ENCODE results near the gene DIABLO.

- TF ChIP-seq POLR2A (IDR thresholded peaks at IDR 0.05), result no peak
- TF ChIP-seq, protein P1, sequence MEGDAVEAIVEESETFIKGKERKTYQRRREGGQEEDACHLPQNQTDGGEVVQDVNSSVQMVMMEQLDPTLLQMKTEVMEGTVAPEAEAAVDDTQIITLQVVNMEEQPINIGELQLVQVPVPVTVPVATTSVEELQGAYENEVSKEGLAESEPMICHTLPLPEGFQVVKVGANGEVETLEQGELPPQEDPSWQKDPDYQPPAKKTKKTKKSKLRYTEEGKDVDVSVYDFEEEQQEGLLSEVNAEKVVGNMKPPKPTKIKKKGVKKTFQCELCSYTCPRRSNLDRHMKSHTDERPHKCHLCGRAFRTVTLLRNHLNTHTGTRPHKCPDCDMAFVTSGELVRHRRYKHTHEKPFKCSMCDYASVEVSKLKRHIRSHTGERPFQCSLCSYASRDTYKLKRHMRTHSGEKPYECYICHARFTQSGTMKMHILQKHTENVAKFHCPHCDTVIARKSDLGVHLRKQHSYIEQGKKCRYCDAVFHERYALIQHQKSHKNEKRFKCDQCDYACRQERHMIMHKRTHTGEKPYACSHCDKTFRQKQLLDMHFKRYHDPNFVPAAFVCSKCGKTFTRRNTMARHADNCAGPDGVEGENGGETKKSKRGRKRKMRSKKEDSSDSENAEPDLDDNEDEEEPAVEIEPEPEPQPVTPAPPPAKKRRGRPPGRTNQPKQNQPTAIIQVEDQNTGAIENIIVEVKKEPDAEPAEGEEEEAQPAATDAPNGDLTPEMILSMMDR (IDR thresholded peaks at IDR 0.05), result no peak
These were observed 21.4 kb downstream of the DIABLO start for GRCh38 chr12:122204167-122205052.

Data from body of pancreas (tissue), 4 donors.